ENCODE data around the gene SKIDA1.

The SKIDA1 gene

DNA sequence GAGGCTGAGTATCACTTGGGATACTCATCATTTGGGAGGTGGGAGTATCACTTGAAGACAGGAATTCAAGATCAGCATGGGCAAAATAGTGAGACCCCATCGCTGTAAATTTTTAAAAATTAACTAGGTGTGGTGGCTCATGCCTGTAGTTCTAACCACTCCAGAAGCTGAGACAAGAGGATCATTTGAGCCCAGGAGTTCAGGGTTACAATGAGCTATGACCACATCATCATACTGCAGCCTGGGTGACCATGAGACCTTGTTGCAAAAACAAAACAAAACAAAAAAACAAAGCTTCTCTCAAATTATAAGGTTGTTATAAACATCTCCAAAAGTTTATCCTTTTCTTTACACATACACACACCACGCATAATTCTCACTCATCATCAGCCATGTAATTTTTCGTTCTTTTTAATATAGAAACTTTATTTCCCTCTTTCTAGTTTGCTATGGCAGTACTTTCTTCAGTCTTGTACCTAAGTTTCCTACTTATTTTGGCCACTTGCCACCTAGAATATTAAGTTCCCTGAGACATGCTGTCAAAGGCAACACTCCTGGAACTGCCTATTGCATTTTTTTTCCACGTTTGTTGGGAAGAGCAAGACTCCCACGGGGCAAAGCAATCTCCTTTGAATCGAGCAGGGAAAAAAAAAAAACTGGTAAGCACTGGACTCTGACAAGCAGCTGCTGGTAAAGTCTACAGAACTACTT is 37.1 kb downstream of the SKIDA1 start:
- H3F3A ChIP-seq (ENCODE audit: low read depth), result peaks cover 6% of the 10 kb centered on the region; the same call in 1 of the 2 replicates
- H3K9ac ChIP-seq (ENCODE audit: low read depth, low read length, poor library complexity, severe bottlenecking), result no peak overlapping the region
- TF ChIP-seq, protein P1, sequence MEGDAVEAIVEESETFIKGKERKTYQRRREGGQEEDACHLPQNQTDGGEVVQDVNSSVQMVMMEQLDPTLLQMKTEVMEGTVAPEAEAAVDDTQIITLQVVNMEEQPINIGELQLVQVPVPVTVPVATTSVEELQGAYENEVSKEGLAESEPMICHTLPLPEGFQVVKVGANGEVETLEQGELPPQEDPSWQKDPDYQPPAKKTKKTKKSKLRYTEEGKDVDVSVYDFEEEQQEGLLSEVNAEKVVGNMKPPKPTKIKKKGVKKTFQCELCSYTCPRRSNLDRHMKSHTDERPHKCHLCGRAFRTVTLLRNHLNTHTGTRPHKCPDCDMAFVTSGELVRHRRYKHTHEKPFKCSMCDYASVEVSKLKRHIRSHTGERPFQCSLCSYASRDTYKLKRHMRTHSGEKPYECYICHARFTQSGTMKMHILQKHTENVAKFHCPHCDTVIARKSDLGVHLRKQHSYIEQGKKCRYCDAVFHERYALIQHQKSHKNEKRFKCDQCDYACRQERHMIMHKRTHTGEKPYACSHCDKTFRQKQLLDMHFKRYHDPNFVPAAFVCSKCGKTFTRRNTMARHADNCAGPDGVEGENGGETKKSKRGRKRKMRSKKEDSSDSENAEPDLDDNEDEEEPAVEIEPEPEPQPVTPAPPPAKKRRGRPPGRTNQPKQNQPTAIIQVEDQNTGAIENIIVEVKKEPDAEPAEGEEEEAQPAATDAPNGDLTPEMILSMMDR (conservative IDR thresholded peaks at IDR 0.05; ENCODE audit: low read length), result no peak
- TF ChIP-seq EZH2phosphoT487 (IDR thresholded peaks at IDR 0.05; ENCODE audit: borderline replicate concordance), result no peak
- H3K4me1 ChIP-seq (ENCODE audit: insufficient read depth, low read length, poor library complexity, severe bottlenecking), result no peaks in the 10 kb centered on the region
- no peaks in the 10 kb centered on the region for H3K27me3 ChIP-seq (ENCODE audit: insufficient read depth, low read length, poor library complexity, severe bottlenecking)
- no peak overlapping the region for H3K4me3 ChIP-seq (ENCODE audit: low read length, poor library complexity, severe bottlenecking)
- H3K4me2 ChIP-seq (ENCODE audit: low read depth, low read length, poor library complexity, severe bottlenecking), result no peak overlapping the region
- no peaks in the 10 kb centered on the region for H3K79me2 ChIP-seq (ENCODE audit: insufficient read depth, low read length)
- H3K9me3 ChIP-seq (ENCODE audit: insufficient read depth, low read depth, low read length), result no peaks in the 10 kb centered on the region
- no peaks in the 10 kb centered on the region for H4K20me1 ChIP-seq (ENCODE audit: insufficient read depth, low read length, poor library complexity, severe bottlenecking)
- no peaks in the 10 kb centered on the region for H3K9me2 ChIP-seq (replicated peaks; ENCODE audit: low read depth, low read length)
- no peak overlapping the region for H2AFZ ChIP-seq (ENCODE audit: low read length)
- H3K36me3 ChIP-seq (ENCODE audit: insufficient read depth, low read length), result no peaks in the 10 kb centered on the region

DNA sequence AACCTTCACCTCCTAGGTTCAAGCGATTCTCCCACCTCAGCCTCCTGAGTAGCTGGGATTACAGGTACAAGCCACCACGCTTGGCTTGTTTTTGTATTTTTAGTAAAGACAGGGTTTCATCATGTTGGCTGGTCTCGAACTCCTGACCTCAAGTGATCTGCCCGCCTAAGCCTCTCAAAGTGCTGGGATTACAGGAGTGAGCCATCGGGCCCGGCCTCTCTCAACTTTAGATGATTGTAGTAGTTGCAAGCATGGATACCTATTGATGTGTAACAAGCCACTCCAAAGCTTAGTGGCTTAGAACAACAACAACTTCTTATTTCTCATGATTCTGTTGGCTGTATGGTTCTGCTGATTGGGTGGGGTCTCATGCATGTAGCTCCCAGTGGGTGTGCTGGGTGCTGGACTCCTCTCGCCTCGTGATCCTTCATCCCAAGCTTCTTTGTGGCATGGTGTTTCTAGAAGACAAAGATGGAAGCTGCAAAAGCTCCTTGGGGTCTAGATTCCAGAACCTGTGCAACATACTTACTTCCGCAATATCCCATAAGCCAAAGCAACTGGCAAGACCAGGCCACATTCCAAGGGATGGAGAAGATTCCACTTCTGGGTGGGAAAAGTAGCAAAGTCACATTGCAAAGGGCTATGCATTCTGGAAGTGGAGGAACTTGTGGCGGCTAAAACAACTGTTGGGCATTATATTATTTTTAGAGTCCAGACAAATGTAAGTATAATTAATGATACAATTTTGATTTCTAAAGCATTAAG is 37.9 kb downstream of the SKIDA1 start:
- H3K27me3 ChIP-seq (ENCODE audit: insufficient read depth, low read length, poor library complexity, severe bottlenecking), result no peaks in the 10 kb centered on the region
- no peaks in the 10 kb centered on the region for H3K9me3 ChIP-seq (ENCODE audit: insufficient read depth, low read depth, low read length)

DNA sequence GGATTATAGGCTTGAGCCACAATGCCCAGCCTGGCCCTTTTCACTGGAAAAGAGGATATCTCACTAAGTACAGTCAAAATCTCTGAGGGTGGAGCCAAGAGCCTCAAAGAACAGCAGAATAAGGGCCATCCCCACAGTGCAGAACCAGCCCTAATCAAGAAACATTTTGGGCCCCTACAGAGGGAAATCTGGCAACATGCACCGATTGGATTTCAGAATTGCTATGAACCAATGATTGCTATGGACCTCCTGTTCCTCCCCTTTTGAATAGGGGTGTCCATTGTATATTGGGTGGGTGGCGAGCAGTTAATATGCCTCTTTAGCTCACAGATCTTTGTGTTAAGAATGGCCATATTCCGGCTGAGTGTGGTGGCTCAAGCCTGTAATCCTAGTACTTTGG is 42.7 kb downstream of the SKIDA1 start:
- Histone ChIP-seq H3K4me2 (ENCODE audit: low read depth, low read length, poor library complexity, severe bottlenecking) (no peak overlapping the region), H4K20me1 (ENCODE audit: insufficient read depth, low read length, poor library complexity, severe bottlenecking) (no peaks in the 10 kb centered on the region), H3K27me3 (ENCODE audit: insufficient read depth, low read length, poor library complexity, severe bottlenecking) (no peaks in the 10 kb centered on the region), H3K79me2 (ENCODE audit: insufficient read depth, low read length) (no peaks in the 10 kb centered on the region), H3F3A (ENCODE audit: low read depth) (no peaks in the 10 kb centered on the region), H3K9me3 (ENCODE audit: insufficient read depth, low read depth, low read length) (no peaks in the 10 kb centered on the region), H2AFZ (ENCODE audit: low read length) (no peak overlapping the region), H3K4me1 (ENCODE audit: insufficient read depth, low read length, poor library complexity, severe bottlenecking) (no peaks in the 10 kb centered on the region), H3K4me3 (ENCODE audit: low read length, poor library complexity, severe bottlenecking) (no peak overlapping the region), H3K9ac (ENCODE audit: low read depth, low read length, poor library complexity, severe bottlenecking) (no peak overlapping the region), H3K36me3 (ENCODE audit: insufficient read depth, low read length) (no peaks in the 10 kb centered on the region), H3K9me2 (replicated peaks; ENCODE audit: low read depth, low read length) (no peaks in the 10 kb centered on the region)
- TF ChIP-seq, protein P1 (conservative IDR thresholded peaks at IDR 0.05; ENCODE audit: low read length), result no peak
- no peak for TF ChIP-seq EZH2phosphoT487 (IDR thresholded peaks at IDR 0.05; ENCODE audit: borderline replicate concordance)

More for the DNA sequence above, 37.9 kb downstream of the SKIDA1 start:
- Histone ChIP-seq H3K79me2 (ENCODE audit: insufficient read depth, low read length) (no peaks in the 10 kb centered on the region), H3F3A (ENCODE audit: low read depth) (peaks cover 4% of the 10 kb centered on the region; the same call in 1 of the 2 replicates), H3K4me3 (ENCODE audit: low read length, poor library complexity, severe bottlenecking) (no peak overlapping the region), H3K9me2 (replicated peaks; ENCODE audit: low read depth, low read length) (no peaks in the 10 kb centered on the region), H3K4me2 (ENCODE audit: low read depth, low read length, poor library complexity, severe bottlenecking) (no peak overlapping the region), H4K20me1 (ENCODE audit: insufficient read depth, low read length, poor library complexity, severe bottlenecking) (no peaks in the 10 kb centered on the region), H3K9ac (ENCODE audit: low read depth, low read length, poor library complexity, severe bottlenecking) (no peak overlapping the region), H3K36me3 (ENCODE audit: insufficient read depth, low read length) (no peaks in the 10 kb centered on the region), H2AFZ (ENCODE audit: low read length) (no peak overlapping the region), H3K4me1 (ENCODE audit: insufficient read depth, low read length, poor library complexity, severe bottlenecking) (no peaks in the 10 kb centered on the region)
- TF ChIP-seq, protein P1 (conservative IDR thresholded peaks at IDR 0.05; ENCODE audit: low read length), result no peak
- no peak for TF ChIP-seq EZH2phosphoT487 (IDR thresholded peaks at IDR 0.05; ENCODE audit: borderline replicate concordance)
